Esophagus squamous epithelium (tissue), 4 donors: ENCODE data around the gene INIP.

Experiments used
- POLR2A ChIP-seq, 4 donors: fragments of 450-650 bp; IDR thresholded peaks; one replicate each; pipeline ENCODE4 v1.6.1; 2017; ENCODE audit warnings: antibody characterized with exemption in 4 of 4, mild to moderate bottlenecking in 4 of 4, moderate library complexity in 3 of 4
- TF ChIP-seq, protein P1 (sequence below), 6 experiments: fragments of 450-650 bp in 4 of 6; fragments of 200-600 bp in 2 of 6; sonication (generic) in 2 of 6; IDR thresholded peaks; one replicate each; pipeline ENCODE4 v1.5.1; 2016 to 2019; ENCODE audit warnings: antibody characterized with exemption in 6 of 6, mild to moderate bottlenecking in 4 of 6, moderate library complexity in 4 of 6

DNA sequence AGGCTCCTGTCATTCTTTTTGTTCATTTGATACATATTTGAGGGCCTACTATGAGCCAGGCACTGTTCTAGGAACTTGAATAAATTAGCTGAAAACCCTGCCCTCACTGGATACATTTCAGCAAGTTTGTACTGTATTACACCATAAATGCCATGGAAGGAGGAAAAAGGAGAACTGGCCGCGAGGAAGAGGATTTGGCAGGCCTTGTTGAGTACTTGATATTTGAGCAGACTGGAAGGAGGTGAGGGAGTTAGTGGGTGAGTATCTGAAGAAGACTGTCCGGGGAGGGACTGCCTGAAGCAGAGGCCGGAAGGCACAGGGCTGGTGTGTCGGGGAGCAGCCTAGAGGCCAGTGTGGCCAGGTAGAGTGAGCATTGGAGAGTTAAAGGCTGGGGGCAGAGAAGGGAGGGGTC is 37.1 kb upstream of the INIP start:
- TF ChIP-seq, protein P1, sequence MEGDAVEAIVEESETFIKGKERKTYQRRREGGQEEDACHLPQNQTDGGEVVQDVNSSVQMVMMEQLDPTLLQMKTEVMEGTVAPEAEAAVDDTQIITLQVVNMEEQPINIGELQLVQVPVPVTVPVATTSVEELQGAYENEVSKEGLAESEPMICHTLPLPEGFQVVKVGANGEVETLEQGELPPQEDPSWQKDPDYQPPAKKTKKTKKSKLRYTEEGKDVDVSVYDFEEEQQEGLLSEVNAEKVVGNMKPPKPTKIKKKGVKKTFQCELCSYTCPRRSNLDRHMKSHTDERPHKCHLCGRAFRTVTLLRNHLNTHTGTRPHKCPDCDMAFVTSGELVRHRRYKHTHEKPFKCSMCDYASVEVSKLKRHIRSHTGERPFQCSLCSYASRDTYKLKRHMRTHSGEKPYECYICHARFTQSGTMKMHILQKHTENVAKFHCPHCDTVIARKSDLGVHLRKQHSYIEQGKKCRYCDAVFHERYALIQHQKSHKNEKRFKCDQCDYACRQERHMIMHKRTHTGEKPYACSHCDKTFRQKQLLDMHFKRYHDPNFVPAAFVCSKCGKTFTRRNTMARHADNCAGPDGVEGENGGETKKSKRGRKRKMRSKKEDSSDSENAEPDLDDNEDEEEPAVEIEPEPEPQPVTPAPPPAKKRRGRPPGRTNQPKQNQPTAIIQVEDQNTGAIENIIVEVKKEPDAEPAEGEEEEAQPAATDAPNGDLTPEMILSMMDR (IDR thresholded peaks at IDR 0.05), result no peak
- no peak for TF ChIP-seq POLR2A (IDR thresholded peaks at IDR 0.05)
